ENCODE measurements around the gene WDFY4.

Gene WDFY4

GRCh38 chr10:48945441-48946130, 260.9 kb downstream of the WDFY4 start:
- DNase-seq (ENCODE audit: low read depth) = no peak

DNA sequence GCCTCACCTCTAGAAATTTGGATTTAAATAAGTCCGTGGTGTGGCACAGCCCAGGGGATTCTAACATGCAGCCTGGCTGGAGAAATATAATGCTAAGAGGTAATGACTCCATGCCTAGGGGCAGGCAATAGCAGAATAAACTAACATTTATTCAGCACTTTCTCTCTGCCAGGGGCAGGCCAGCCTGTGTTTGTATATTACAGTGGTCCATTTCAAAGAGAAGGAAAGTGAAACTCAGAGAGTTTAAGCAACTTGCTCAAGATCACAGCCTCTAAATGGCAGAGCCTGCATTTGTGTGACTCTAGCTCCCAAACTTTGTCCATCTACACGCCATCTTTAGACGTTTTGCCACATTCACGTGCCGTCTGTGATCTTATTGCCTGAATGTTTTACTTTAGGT, 261.7 kb downstream of the WDFY4 start:
- no peak for DNase-seq (ENCODE audit: low read depth)

DNA sequence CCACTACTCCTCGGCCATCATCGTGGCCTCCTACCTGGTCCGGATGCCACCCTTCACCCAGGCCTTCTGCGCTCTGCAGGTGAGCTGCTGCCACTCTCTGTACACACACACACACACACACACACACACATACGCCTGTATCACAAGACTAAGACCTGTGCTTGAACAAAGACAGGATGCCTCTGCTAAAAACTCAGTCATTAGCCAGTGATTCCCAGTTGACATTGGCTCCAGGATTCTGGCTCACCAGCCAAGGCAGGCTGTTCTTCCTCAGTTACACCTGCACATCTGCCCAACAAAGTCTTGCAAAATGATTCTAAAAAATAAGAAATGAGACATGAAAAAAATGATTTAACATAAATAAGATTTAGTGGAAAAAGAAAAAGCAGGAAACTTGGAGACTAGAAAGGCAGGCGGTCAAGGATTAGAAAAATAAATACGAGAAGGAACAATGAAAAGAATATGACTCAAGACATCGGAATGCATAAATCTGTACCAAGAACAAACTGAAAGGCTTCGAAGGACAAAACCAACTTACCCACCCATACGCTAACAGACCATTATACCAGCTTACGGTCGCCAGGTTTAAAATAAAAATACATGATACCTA, 262.3 kb downstream of the WDFY4 start:
- DNase-seq (ENCODE audit: low read depth) = no peak

DNA sequence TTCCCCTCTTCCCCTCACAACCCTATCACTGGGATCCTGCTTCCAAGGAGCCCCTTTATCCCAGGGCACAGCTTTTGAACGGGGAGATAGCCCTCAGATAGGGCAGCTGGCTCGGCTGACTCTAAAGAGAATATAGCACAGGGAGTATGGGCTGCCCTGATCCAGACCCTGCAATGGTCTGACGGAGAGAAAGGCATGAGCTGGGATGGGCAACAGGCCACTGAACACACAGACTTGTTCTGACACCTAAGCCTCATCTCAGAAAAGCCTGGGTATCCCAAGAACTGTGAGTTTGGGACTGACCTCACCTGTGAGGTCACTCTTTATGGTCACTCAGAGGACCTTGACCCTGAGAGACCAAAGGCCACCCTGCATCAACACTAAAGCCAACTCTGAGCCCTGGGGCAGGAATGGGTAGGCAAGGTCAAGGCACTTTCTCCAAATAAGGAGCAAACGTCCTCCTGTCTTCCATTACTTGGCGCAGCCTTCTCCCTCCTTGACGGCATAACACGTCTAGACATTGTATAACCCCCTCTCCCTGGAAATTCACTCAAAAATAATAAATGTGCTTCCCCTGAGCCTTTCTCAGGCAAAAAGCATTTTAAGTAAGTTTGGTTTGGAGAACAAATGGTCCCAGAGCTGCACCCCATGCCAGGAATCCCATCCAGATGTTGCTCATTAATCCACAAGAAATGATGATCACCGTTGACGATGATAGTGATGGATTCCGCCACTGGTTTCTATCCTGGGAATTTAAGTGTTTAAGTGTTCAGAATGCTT, 263.2 kb downstream of the WDFY4 start:
- no peak for DNase-seq (ENCODE audit: low read depth)

DNA sequence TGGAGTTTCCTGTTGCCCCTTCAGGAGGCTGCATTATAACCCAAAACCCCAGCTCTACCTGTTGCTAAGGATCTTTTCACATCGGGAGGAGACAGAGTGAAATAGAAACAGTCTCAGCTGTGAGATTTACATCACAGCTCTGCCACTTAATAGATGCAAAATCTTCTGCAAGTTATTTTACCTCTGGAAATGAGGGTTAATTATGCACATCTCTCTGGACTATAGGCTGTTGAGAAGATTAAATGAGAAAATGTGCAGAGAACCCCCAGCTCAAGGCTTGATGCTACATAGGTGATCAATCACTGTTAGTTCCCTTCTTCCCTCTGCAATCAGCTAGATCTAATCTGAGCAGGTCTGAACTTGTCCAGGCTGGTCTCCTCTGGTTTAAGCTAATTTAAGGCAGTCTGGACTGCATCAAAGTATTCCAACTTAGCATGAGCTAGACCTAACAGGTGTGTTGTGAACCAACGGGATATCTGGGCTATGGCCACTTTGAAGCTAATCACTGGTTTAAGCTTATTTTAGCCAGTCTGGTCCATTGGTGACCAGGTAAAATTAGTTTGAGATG, 263.9 kb downstream of the WDFY4 start:
- DNase-seq (ENCODE audit: low read depth) = no peak

DNA sequence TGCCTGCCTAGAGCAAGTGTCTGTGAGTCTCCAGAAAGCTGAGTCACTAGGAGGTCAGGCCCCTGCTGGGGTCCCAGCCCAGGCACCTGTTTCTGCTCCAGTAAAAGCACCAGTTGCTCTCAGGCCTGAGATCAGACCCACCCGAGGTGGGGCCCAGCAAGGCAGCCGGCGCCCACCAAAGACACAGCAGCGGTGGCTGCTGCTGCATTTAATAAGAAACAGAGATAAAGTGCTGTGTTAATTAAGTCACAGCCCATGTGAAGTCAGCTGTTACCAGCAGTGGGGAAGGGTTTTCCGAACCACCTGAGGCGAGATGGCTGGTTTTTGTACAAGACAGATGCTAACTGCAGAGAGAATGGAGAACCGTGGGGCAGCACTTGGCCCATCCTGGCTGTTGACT, 267.0 kb downstream of the WDFY4 start:
- DNase-seq (ENCODE audit: low read depth) = no peak

DNA sequence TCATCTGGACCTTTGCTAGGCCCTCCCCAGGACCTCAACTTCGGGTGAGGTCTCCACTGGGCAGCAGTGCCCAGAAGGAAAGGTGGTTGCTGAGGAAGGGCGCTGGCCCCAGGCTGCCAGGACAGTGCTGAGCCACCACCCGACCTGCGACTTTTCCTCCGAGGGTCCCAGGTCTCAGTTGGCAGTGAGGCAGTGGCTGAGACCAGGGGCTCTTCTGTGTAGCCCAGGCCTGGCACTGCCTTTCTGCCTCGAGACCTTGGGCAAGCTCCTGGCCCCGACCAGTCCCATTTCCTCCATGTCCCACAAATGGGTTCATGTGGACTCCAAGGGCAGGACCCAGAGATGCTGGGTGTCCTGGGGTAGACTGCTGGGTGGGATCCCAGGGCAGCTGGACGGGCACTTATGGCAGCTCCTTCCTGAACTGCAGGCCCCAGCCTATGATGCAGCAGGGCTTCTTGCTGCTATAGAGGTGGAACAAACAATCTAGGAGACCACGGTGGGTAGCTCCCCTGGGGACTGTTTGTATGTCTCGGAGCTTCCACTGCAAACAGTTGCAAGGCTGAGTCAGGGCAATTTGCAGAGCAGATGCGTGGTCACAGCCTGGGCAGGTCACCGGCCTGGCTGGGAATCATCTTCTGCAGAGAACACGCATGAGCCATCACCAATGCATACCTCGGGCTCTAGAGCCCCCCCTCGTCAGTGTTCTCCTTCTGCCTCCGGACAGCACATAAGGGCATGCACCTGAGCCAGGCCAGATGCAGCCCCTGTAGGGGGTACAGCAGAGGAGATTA, 272.9 kb downstream of the WDFY4 start:
- DNase-seq (ENCODE audit: low read depth) = no peak

DNA sequence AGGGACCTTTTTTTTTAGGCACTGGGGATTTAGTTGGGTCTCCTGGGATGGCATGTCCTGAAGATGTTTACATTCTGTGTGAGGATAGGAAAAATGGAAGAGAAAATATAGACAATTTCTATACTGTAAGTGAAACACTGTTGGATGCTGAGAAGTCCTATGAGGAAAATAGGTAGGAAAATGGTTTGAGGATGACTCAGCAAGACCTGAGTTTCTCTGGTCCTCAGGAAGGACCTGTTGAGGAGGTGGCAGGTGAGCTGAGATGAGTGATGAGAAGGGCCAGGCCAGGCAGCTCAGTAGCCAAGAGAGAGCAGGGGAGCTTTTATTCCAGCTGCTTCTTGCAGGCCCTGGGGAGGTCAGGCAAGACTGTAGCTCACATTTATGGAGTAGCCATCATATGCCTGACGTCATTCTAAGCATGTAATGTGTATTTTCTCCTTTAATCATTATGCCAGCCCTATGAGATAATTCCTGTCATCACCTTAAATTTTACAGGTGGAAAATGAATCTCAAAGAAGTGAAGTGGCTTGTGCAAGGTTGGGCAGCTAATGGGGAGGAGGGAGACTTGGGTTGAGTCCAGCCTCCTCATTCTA, 274.0 kb downstream of the WDFY4 start:
- no peak for DNase-seq (ENCODE audit: low read depth)

DNA sequence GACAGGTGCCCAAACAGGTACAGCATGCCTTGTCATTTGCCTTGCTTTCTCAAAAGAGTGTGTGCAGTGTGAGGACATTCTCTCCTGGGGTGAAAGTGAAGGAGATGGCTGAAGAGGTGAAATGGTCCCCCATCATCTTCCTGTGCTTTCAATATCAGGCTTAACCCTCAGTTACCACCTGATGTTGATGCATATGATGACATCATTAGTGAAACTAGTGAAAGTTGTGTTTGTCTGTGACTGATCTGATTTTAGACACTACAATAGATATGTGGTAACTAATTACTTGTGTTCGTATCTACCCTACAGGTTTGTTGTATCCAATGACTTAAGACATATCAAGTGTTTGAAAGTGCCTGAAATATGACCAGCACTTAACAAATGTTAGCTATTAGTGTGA, 279.4 kb downstream of the WDFY4 start:
- no peak for DNase-seq (ENCODE audit: low read depth)

GRCh38 chr10:48965460-48965859, 280.8 kb downstream of the WDFY4 start:
- DNase-seq (ENCODE audit: low read depth) = no peak

DNA sequence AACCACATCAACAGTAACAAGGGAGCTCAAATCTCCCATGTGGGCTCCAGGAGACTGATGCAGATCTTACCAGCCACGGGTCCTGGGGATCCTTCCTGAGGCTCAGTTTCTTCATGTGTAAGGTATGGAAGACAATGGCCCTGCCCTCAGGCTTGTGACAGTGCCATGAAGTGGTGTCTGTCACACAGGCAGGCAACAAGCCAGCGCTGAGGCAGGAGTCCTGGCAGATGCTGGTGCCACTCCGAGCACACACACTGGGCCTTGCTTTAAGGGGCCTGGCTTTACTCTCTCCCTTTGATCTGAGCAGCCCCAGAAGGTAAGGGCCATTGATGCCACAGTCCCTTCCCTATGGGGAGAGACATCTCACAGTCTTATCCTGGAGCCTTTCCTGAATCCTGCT, 283.4 kb downstream of the WDFY4 start:
- no peak for DNase-seq (ENCODE audit: low read depth)

DNA sequence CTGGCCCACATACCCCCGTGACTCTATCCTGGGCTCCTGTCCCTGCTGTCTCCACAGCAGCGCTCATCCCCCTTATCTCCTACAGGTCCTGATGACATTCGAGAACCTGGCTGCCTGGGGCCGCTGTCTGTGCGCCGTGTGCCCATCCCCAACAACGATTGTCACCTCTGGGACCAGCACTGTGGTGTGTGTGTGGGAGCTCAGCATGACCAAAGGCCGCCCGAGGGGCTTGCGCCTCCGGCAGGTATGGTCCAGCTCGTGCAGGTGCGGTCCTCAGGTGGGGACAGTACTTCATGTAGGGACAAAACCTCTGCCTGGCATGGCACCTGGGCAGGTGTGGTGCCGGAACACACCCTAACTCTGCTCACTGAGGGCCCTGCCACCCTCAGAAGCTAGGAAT, 285.4 kb downstream of the WDFY4 start:
- DNase-seq (ENCODE audit: low read depth) = no peak

DNA sequence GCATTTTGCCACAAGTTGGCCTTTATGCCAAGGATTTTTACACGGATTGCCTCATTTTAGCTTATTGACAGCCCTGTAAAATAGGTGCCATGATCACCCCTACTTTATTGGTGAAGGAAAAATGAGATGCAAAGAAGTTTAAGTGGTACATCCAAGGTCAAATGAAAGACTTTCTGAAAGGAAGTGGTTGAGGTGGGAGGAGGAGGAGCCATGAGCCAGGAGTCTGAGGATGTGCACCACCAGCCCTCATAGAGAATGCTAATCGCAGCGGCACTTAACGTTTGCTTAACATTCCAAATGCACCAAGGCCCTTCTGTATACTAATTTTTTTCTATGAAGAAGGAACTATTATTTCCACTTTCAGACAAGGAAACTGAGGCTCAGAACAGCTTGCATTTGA, 286.0 kb downstream of the WDFY4 start:
- DNase-seq (ENCODE audit: low read depth) = no peak

DNA sequence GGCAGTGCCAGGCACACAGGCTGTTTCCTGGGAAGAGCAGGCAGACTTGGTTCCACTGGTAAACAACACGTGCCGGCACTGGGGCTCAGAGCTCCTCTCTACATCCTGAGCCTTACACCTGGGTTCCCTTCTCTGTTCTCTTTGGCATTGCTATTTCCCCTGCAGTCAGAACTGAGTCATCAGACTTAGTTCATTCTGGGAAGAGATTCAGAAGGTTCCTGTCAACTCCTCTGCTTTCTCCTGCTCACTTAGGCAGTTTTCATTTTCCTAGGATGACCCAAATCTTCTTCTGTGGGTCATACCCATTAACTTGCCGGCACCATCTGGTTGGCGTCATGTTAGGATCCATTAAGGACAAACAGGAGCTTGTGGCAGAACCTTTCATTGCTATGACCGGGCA, 288.4 kb downstream of the WDFY4 start:
- no peak for DNase-seq (ENCODE audit: low read depth)

DNA sequence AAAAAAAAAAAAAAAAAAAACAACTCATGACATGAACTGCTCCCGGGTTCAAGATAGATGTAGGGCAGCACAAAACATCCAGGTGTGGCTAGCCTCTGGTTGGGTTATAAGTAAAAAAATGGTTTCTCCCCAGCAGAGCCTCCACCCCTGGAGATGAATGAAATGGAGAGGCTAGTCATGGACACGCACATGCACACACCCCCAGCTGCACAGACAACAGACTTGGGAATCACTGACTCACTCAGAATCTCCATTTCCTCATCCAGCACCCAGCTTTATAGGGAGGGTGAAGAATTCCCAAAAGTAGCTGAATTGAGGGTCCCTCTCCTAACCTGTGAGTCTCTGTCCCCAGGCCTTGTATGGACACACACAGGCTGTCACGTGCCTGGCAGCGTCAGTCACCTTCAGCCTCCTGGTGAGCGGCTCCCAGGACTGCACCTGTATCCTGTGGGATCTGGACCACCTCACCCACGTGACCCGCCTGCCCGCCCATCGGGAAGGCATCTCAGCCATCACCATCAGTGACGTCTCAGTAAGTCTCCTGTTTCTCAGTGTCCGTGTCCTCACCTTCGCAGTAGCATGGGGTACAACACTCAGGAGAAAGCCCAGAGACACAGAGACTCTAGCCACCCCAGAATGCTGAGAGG, 290.0 kb downstream of the WDFY4 start:
- no peak for DNase-seq (ENCODE audit: low read depth)

GRCh38 chr10:48976196-48976595, 291.5 kb downstream of the WDFY4 start:
- DNase-seq (ENCODE audit: low read depth) = no peak

GRCh38 chr10:48978318-48978717, 293.6 kb downstream of the WDFY4 start:
- no peak for DNase-seq (ENCODE audit: low read depth)

DNA sequence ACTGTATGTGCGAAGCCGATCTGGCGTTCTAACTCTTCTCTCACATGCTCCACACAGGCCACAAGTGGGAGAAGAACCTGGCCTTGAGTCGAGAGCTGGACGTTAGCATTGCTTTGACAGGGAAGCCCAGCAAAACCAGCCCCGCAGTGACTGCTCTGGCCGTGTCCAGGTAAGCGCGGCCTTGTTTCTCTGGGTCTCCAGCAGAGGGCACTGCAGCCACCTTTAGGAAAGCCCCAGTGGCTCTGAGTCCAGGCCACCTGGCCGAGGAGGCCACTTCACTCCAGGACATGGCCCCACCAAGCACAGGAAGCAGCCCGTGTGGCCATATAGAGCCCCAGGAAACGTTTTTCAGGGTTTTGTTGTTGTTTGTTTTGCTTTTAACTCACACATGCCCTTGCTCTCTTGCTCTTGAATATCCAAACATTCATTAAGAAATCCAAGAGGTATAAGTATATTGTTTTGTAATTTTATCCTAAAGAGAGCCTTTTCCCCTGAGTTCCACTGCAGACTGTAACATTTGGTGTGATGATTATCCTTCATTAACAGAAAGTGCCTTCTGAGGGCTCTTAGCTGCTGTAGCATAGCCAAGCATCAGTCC, 296.7 kb downstream of the WDFY4 start:
- no peak for DNase-seq (ENCODE audit: low read depth)

DNA sequence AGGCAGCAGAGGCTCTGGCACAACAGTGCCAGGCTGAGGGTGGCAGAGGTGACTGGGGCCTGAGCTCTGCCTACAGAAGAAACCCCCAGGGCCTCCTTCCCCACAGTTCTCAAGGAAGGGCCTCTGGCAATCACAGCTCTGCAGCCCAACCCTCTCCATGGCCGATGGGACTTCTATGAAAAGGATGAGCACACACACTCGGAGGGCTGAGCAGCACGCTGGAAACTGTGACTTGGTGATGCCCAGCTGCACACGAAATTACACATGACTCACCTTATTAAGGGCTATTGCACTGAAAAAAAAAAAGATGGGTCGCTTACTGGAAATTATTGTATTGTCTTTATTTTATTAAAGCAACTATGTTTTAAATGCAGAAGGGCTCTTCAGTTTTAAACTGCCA, 297.9 kb downstream of the WDFY4 start:
- DNase-seq (ENCODE audit: low read depth) = no peak

DNA sequence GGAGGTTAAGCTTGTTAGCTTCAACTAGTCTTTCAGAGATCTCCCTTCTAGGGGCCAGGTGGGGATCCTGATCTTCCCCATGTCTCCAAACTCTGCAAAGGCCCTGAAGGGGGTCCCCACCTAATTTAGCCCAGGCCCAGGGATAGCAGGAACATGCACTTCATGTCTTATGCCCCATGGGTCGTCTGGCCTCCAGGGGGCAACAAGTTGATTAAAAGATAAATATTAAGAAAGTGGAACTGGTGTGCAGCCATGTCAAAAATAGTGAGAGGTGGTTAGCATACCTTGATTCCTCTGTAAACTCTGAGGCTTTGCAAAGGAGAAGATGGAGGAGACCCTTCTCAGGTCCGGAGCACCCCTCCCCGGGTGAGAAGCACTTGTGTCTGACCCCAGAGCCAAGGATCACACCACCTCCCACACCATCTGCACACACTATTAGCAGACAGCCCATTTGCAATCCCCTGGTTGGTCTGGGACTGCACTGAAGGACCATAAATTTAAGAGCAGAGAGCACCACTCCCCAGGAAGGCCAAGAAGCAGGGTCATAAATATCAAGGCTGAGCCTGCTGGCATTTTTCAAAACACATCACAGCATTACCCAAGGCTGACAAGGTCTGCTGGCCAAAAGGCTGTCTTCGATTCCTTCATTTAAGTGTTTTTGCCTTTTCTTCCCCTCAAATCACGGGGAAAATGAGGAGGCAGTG, 299.1 kb downstream of the WDFY4 start:
- DNase-seq (ENCODE audit: low read depth) = no peak

Measured in stimulated activated CD8-positive, alpha-beta memory T cell treated with anti-CD3 and anti-CD28 coated beads, Interleukin-15, amount 100 ng/mL, for 1 hour (primary cell).